GM19397 (cell line): Measurements from ENCODE around the gene TBC1D2B.
"Not testable (repeated sequence)": the region's sequence is repeated elsewhere in the genome, so short reads cannot be mapped to it uniquely, and the experiment has no call there.

Experiments used
- ATAC-seq: cut with Tn5 transposase; IDR thresholded peaks from one replicate; pipeline ENCODE4 v1.9.1; 2021; ENCODE audit warnings: mild to moderate bottlenecking, moderate library complexity; ENCODE audit not compliant: unreplicated experiment

TBC1D2B gene

DNA sequence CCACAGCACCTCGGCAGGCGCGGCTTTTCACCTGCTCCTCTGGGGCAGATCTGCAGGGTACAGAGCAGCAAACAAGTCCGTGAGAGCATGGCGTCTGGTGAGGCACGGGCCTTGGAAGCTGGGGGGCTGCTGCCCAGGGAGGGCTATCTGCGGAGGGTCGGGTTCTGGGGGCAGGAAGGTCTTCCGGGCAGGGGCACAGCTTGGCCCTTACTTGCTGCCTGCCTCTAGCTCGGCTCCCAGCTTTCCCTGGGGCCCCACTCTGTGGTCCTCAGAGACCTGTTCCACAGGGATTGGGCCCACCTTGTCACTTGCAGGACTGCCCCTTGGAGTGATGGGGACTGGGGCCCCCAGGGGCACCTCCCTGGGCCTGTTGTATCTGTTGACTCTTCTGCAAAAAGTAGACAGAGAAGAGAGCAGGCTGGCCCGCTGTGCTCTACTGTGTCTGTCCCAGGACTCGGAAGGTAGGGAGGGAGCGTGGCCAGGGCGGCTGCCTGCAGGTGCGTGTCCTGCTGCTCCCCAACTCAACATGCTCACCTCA, 84.1 kb downstream of the TBC1D2B start:
- ATAC-seq: no peak

DNA sequence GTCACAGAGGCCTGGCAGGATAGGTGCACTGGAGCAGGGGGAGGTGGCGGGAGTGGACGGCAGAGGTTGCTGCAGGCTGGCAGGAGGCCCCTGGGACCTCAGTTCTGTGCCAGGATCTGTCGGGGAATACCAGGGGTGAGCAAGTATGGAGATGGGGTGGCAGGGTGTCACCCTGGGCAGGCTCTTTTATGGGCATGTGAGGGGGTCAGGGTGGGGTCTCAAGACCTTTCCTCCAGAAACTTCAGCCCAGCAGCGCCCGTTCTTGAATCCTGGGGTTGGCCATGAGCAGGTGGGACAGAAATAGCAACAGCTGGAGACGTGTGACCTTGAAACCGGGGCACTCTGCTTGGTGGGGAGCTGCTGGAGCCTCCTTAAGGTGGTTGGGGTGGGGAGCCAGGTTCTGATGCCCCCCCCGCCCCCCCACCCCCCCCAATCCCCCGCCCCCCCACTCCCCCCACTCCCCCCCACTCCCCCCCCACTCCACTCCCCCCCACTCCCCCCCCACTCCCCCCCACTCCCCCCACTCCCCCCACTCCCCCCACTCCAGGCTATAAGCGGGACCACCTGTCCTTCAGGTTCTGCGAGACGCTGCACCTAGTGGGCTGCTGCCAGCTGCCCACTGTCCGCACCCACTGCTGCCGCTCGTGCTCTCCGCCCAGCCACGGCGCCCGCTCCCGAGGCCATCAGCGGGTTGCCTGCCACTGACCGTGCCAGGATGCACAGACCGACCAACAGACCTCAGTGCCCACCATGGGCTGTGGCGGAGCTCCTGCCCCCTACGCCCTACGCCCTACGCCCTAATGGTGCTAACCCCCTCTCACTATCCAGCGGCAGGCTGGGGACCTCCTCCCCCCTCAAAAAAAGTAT, 84.9 kb downstream of the TBC1D2B start:
- ATAC-seq: no peak

DNA sequence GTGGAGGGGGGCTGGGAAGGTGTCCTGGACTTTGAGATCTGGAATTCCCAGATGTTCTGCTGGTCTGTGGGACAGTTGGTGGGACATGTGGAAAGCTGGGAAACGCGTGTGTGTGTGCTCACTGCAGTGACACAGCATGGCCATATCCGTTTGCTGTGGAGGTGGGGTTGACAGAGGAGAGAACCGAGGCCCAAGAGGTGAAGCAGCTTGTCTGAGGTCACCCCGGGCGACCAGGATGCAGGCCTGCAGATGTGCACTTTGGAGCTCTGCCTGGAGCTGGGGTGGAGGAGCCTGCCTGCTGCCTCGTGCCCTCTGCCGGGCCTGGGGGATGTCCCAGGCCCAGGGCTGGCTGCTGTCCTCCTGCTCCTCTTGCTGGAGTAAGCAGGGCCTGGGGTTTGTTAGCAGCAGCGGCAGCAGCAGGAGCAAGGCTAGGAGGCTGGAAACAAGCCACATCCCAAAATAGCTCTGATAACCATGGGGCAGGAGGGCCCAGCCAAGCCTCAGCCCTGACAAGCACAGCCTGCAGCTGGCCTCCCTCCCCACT, 85.8 kb downstream of the TBC1D2B start:
- not testable (repeated sequence) for ATAC-seq

DNA sequence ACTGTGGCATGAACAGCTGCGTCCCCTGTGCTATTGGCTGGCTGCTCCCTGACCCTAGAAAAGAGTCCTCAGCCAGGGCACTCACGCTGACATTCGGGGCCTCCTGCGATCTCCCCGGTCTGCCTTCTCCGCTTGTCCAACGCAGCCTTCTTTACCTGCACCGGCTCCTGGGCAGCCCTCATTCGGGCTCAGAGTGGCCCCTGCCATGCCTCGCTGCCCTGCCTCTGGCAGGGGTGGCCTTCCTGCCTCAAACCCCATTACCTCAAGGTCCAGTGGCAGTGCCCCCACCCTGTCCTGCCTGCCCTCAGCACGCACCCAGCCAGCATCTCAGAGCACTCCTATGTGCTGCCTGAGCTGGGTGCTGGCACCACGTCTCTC, 86.5 kb downstream of the TBC1D2B start:
- no peak for ATAC-seq

DNA sequence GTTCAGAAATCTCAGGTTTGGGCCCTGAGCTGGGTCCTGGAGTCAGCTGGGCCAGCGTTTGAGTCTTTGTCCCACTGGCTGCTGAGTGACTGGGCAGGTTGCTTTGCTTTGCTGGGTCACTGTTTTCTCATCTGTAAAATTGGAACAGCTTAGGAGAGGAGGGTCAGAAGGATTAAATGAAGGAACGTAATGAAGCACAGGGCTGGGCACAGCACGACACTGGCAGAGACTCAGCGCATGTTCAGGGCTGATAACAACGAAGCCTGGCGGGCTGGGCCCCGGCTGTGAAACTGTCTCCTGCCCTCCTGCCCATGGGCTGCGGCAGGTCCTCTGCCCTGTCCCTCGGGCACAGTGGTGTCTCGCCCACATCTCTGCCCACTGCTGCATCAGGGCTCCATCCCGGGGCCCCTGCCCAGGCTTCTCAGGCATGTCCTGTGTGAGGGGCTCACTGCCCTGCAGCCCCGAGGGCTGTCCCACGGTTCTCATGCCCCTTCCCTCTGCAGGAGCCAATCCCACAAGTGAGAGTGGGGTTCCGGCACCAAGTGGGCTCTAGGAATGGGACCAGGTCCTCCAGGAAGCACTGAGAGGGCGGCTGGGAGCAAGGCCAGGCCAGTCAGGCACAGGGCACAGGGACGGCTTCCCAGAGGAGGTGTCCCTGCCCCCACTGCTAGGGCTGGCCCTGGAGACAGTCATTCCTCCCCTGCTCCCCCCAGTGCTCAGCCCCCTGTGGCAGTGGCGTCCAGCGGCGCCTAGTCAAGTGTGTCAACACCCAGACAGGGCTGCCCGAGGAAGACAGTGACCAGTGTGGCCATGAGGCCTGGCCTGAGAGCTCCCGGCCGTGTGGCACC, 88.0 kb downstream of the TBC1D2B start:
- ATAC-seq: no peak

DNA sequence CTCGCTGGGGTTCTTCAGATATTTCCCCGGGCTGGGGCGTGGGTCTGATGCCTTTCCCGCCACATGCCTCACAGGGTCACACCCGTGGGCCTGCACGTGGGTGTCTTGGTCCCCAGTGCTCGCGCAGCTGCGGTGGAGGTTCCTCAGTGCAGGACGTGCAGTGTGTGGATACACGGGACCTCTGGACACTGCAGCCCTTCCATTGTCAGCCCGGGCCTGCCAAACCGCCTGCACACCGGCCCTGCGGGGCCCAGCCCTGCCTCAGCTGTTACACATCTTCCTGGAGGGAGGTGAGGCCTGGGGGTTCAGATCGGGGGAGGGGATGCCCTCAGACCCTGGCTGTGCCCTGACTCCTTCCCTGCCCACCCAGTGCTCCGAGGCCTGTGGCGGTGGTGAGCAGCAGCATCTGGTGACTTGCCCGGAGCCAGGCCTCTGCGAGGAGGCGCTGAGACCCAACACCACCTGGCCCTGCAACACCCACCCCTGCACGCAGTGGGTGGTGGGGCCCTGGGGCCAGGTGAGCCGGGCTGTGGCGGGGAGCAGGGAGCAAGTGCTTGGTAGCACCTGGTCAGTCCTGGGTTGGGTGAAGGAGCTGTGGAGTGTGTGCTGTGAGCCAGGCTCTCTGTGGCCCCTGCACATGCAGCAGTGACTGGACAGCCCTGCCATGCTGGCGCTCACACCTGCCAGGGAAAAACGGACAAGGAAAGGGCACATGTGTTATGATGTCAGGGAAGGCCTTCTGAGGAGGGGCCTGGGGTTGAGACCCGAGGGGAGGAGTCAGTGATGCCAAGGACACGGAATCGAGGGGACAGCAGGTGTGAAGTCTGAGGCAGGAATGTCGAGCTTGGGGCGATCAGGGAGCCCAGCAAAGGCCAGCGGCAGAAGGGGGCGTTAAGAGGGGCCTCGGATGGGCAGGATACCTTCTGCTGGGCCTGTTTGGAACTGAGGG, 88.9 kb downstream of the TBC1D2B start:
- no peak for ATAC-seq

DNA sequence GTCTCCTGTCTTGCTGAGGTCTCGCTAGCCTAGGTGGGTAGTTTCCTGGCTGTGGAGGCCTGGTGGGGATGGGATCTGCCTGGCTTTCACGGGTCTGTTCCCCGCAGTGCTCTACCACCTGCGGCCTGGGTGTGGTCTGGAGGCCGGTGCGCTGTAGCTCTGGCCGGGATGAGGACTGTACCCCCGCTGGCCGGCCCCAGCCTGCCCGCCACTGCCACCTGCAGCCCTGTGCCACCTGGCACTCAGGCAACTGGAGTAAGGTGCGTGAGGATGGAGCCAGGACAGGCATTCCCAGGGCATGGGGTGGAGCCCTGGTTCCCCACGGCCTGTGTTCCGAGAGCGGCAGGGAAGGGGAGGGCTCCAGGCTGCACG, 89.8 kb downstream of the TBC1D2B start:
- not testable (repeated sequence) for ATAC-seq

DNA sequence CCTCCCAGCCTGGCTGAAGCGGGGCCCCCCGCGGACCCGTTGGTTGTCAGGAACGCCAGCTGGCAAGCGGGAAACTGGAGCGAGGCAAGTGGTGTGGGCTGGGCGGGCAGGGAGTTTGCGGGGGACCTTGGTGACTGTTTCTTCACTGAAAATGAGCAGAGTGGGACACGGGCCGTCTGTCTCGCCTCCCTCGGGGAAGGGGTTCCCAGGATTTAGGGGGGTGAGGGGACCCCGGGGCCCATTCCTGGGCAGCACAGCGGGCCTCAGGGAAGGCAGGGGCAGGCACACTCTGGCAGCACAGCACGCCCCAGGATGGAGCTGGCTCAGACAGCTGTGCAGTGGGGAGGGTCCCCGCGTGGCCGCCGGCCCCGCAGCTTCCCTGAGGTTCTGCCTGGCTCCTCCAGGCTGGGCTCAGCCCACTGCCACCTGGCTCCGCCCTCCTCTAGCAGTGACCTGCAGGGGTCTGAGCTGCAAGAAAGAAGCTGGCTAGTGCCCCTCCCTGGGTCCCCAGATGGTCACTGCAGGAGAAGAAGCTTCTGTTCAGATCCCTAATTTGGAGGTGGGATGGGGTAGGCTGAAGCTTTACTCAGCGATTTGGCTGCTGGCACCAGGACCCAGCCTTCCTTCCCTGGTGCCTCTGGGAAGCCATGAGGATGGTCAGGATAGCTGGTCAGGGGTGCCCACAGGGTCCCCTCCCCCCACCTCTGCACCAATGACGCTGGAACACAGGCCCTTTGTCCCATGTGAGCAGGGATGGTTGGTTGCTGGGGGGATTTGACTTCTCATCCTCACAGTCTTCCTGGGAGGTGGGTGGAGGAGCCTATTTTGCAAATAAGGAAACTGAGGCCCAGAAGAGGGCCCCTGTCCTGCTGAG, 90.4 kb downstream of the TBC1D2B start:
- ATAC-seq: no peak

DNA sequence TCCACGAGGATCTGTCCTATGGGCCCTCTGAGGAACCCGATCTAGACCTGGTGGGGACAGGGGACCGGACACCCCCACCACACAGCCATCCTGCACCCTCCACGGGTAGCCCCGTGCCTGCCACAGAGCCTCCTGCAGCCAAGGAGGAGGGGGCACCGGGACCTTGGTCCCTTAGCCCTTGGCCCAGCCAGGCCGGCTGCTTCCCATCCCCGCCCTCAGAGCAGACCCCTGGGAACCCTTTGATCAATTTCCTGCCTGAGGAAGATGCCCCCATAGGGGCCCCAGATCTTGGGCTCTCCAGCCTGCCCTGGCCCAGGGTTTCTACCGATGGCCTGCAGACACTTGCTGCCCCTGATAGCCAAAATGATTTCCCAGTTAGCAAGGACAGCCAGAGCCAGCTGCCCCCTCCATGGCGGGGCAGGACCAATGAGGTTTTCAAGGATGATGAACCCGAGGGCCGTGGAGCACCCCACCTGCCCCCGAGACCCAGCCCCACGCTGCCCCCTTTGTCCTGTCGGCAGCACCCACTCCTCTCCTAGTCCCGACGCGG, 91.5 kb downstream of the TBC1D2B start:
- no peak for ATAC-seq

DNA sequence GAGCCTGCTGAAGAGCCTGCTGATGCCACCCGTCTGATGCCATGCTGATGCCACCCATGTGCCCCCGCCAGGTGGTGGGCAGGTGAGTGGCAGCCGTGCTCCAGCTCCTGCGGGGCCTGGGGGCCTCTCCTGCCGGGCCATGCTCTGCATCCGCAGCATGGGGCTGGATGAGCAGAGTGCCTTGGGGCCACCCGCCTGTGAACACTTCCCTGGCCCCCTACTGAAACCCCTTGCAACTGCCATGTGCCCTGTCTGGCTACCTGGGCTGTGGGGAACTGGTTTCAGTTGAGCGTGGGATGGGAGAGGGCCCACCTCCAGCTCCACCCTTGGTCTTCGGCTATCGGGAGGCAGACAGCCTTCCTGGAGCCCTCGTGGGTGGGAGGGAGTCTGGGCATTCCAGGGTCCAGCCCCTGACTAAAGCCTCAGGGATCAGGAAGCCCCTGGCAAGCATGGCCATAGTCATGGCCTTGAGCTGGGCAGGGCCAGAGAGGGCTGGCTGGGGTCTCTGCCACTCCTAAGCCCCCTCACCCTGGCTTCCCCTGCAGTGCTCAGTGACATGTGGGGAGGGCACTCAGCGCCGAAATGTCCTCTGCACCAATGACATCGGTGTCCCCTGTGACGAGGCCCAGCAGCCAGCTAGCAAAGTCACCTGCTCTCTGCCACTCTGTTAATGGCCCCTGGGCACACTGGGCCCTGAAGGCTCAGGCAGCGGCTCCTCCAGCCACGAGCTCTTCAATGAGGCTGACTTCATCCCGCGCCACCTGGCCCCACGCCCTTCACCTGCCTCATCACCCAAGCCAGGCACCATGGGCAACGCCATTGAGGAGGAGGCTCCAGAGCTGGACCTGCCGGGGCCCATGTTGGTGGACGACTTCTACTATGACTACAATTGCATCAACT, 92.2 kb downstream of the TBC1D2B start:
- ATAC-seq: no peak

DNA sequence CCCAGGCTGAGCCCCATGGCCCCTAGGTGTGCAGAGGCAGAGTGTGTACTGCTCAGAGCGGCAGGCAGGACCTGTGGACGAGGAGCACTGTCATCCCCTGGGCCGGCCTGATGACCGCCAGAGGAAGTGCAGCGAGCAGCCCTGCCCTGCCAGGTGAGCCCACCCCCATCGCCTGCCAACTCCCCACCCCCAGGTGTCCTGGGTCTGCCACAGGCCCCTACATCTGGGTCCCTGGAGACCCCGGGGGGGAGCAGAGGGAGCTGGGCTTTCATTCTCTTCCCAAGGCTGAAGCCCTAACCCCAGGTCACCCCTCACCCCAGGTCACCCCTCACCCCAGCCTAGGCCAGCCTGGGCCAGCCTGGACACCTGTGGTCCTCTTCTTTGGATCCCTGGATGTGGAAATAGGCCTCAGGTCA, 93.1 kb downstream of the TBC1D2B start:
- no peak for ATAC-seq

DNA sequence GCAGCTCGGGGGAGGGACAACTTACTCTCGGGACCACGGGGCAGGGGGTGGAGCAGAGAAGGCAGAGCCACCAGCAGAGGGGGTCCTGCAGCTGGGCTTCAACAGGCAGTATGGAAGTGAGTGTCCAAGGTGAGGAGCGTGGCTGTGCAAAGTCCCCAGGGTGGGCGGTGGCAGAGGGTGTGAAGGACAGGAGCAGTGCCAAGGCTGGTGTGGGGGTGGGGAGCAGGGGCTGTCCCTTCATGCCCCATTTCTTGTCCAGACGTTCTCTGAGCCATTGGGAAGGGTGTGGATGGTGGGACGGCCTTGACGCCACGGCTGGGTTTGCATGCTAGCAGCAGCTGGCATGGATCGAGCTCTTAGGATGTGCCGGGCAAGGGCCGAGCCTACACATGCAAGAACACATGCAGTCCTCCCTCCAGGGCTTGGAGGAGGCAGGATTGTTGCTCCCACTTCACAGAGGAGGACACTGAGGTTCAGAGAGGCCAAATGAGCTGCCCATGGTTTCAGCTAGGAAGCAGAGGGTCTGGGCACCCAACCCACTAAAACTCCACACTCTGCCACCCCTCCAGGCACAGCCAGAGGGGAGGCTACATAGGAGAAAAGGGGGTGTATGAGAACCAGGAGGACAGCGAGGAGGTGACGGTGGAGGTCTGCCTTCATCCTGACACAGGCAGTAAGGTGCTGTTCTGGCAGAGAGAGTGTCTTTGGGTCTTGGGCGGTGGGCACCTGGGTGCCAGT, 93.6 kb downstream of the TBC1D2B start:
- no peak for ATAC-seq

DNA sequence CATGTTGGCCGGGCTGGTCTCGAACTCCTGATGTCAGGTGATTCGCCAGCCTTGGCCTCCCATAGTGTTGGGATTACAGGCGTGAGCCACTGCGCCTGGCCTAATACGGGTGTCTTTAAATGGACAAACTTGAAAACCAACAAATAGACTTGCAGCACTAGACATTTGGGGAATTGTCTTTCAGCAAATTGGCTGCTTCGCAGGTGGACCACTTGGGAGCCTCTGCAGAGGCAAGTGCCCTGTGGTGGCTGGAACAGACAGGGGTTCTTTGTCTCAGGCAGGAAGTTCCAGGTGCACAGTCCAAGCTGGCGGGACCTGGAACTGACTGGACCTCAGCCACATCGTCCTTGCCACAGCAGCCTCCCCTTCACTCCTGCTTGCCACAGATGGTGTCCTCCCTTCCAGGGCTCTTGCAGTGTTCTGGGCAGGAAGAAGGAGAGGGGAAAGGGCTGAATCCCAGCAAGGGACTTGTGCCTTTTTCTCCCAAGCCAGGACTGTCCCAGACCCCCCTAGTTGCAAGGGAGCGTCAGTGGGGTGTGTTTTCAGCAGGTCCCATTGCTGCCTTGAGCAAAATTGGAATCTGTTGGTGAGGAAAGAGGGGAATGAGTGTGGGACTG, 94.3 kb downstream of the TBC1D2B start:
- ATAC-seq: no peak

DNA sequence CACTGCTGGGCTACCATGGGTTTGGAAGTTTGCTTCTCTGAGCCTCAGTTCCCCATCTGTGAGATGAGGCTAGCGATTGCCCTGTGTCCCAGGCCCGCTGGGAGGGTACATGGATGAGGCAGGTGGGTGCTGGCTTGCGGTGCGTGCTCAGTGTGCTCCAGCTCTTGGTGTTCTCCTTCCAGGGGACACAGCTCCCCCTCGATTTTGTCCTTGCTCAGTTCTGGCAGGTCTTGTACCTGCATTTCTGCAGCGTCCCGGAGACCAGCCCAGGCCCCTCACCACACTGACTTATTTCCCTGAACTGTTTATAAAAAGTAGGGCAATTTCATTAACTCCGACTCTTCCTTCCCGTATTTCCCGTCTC, 95.4 kb downstream of the TBC1D2B start:
- no peak for ATAC-seq

DNA sequence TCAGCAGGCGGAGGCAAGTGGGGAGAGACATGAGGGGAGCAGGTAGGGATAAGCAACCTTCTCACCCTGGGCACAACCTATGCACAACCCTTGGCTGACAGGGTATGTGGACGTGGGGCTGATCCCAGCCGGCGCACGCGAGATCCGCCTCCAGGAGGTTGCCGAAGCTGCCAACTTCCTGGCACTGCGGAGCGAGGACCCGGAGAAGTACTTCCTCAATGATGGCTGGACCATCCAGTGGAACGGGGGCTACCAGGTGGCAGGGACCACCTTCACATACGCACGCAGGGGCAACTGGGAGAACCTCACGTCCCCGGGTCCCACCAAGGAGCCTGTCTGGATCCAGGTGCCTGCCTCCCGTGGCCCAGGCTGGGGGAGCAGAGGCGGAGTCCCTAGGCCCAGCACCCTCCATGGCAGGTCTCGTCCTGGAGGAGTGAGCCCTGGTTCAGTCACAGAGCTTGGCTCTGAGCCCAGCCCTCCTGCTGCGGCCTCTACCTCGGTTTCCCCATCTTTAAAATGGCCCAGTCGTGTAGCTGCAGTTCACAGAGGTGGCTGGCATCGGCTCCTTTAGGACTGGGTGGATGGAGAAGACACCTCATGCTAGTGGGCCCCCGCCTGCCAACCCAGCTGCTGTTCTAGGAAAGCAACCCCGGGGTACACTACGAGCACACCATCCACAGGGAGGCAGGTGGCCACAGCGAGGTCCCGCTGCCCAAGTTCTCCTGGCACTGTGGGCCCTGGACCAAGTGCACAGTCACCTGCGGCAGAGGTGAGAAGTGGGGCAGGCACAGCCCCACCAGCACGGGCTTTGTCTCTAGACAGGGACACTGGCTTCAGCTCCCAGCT, 96.0 kb downstream of the TBC1D2B start:
- no peak for ATAC-seq

DNA sequence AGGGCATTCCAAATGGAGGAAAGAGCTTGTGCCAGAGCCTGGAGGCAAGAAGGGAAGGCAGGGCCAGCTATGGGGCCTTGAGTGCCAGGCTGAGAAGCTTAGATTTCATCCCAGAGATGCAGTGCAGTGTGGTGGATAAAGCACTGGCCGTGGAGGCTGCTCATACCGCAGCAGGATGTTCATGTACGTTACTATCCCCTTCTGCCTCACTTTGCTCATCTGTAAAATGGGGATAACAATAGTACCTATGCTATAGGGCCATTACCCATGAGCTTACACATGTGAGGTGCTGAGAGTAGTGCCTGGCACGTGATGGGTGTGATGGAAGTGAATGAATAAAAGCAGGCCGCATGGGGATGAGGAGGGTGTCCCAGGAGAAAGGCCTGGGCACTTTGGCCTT, 96.8 kb downstream of the TBC1D2B start:
- not testable (repeated sequence) for ATAC-seq
